Activated T-helper 17 cell treated with anti-CD3 and anti-CD28 coated beads, Interleukin-2, amount 50 U/mL, for 72 hours (primary cell): ENCODE measurements around the gene DNM3. TPM values are rescaled to one million over a fixed set of nuclear protein-coding genes. Genes with fewer than 3 reads are reported as not detected.

Experiments used
- ATAC-seq: fragments of 150-1000 bp; cut with Tn5 transposase; replicated peaks from 2 replicates; pipeline ENCODE4 v1.10.0; 2021; ENCODE audit warnings: mild to moderate bottlenecking, moderate library complexity
- H3K27ac Mint-ChIP-seq: one replicate; pipeline ENCODE4 v1.8.0; 2022; ENCODE audit warnings: mixed read lengths
- H3K27me3 Mint-ChIP-seq: one replicate; pipeline ENCODE4 v1.8.0; 2022; ENCODE audit warnings: mixed read lengths
- H3K36me3 Mint-ChIP-seq: one replicate; pipeline ENCODE4 v1.8.0; 2022; ENCODE audit warnings: low read depth, mild to moderate bottlenecking, mixed read lengths
- H3K4me1 Mint-ChIP-seq: one replicate; pipeline ENCODE4 v1.8.0; 2022; ENCODE audit warnings: mixed read lengths
- H3K4me3 Mint-ChIP-seq: one replicate; pipeline ENCODE4 v1.8.0; 2022; ENCODE audit warnings: mild to moderate bottlenecking, mixed read lengths
- H3K9me3 Mint-ChIP-seq: one replicate; pipeline ENCODE4 v1.8.0; 2022; ENCODE audit warnings: mixed read lengths
- total RNA-seq, 2 donors: library from RNA; stranded (reverse); gene quantifications; one replicate each; pipeline ENCODE4 v1.2.3, GENCODE V29; 2022

Gene DNM3
- total RNA-seq, 2 donors from 2014 or later, result 3.0 to 5.8 TPM

- Mint-ChIP-seq H3K27ac (no peak overlapping the region), H3K9me3 (no peaks in the 10 kb centered on the region)
Observed at GRCh38 chr1:172447641-172448040, 606.3 kb downstream of the DNM3 start.

GRCh38 chr1:172448995-172449584 is 607.8 kb downstream of the DNM3 start:
- Mint-ChIP-seq H3K36me3 (no peaks in the 10 kb centered on the region), H3K4me3 (peak overlapping the region; percentile 26), H3K4me1 (peaks cover 18% of the 10 kb centered on the region), H3K27ac (peak overlapping the region; percentile 0), H3K9me3 (no peaks in the 10 kb centered on the region), H3K27me3 (no peaks in the 10 kb centered on the region)
- ATAC-seq, result peak; percentile 62

More at GRCh38 chr1:172447641-172448040, 606.3 kb downstream of the DNM3 start:
- no peak for ATAC-seq
- no peaks in the 10 kb centered on the region for H3K27me3 Mint-ChIP-seq
- peaks cover under 1% of the 10 kb centered on the region for H3K36me3 Mint-ChIP-seq
- no peak overlapping the region for H3K4me3 Mint-ChIP-seq
- H3K4me1 Mint-ChIP-seq, result peaks cover 20% of the 10 kb centered on the region

GRCh38 chr1:172449585-172450523 is 608.6 kb downstream of the DNM3 start:
- ATAC-seq, result peak; percentile 66
- H3K27me3 Mint-ChIP-seq, result peaks cover 2% of the 10 kb centered on the region
- H3K27ac Mint-ChIP-seq, result peak overlapping the region; percentile 51
- H3K36me3 Mint-ChIP-seq, result no peaks in the 10 kb centered on the region
- H3K9me3 Mint-ChIP-seq, result no peaks in the 10 kb centered on the region
- peak overlapping the region; percentile 26 for H3K4me3 Mint-ChIP-seq
- peaks cover 15% of the 10 kb centered on the region for H3K4me1 Mint-ChIP-seq

- Mint-ChIP-seq H3K27me3 (peaks cover 4% of the 10 kb centered on the region), H3K9me3 (no peaks in the 10 kb centered on the region), H3K4me3 (peak overlapping the region; percentile 26), H3K27ac (peak overlapping the region; percentile 51), H3K36me3 (no peaks in the 10 kb centered on the region), H3K4me1 (peaks cover 15% of the 10 kb centered on the region)
- ATAC-seq, result no peak
Observed at GRCh38 chr1:172450524-172450885, 609.2 kb downstream of the DNM3 start.

- Mint-ChIP-seq H3K27ac (peak overlapping the region; percentile 51), H3K9me3 (no peaks in the 10 kb centered on the region), H3K36me3 (no peaks in the 10 kb centered on the region), H3K4me3 (peak overlapping the region; percentile 26), H3K27me3 (peaks cover 4% of the 10 kb centered on the region), H3K4me1 (peaks cover 15% of the 10 kb centered on the region)
- ATAC-seq, result peak; percentile 78
Observed at GRCh38 chr1:172451002-172451443, 609.7 kb downstream of the DNM3 start.

GRCh38 chr1:172452536-172453152 is 611.3 kb downstream of the DNM3 start:
- peaks cover 15% of the 10 kb centered on the region for H3K4me1 Mint-ChIP-seq
- H3K9me3 Mint-ChIP-seq, result no peaks in the 10 kb centered on the region
- H3K4me3 Mint-ChIP-seq, result no peak overlapping the region
- H3K27ac Mint-ChIP-seq, result no peak overlapping the region
- peaks cover 8% of the 10 kb centered on the region for H3K27me3 Mint-ChIP-seq
- no peak for ATAC-seq
- no peaks in the 10 kb centered on the region for H3K36me3 Mint-ChIP-seq

- ATAC-seq, result no peak
- peaks cover 15% of the 10 kb centered on the region for H3K4me1 Mint-ChIP-seq
- no peak overlapping the region for H3K27ac Mint-ChIP-seq
- H3K4me3 Mint-ChIP-seq, result no peak overlapping the region
- no peaks in the 10 kb centered on the region for H3K36me3 Mint-ChIP-seq
- no peaks in the 10 kb centered on the region for H3K9me3 Mint-ChIP-seq
- H3K27me3 Mint-ChIP-seq, result peaks cover 8% of the 10 kb centered on the region
Observed at GRCh38 chr1:172453153-172453545, 611.9 kb downstream of the DNM3 start.

- Mint-ChIP-seq H3K9me3 (no peaks in the 10 kb centered on the region), H3K4me1 (peaks cover 15% of the 10 kb centered on the region), H3K36me3 (no peaks in the 10 kb centered on the region), H3K27me3 (peaks cover 8% of the 10 kb centered on the region), H3K27ac (no peak overlapping the region), H3K4me3 (no peak overlapping the region)
- no peak for ATAC-seq
Observed at GRCh38 chr1:172453607-172454006, 612.3 kb downstream of the DNM3 start.

- H3K36me3 Mint-ChIP-seq, result no peaks in the 10 kb centered on the region
- peaks cover 7% of the 10 kb centered on the region for H3K4me1 Mint-ChIP-seq
- no peak overlapping the region for H3K27ac Mint-ChIP-seq
- H3K4me3 Mint-ChIP-seq, result no peak overlapping the region
- no peak for ATAC-seq
- H3K27me3 Mint-ChIP-seq, result peaks cover 8% of the 10 kb centered on the region
- no peaks in the 10 kb centered on the region for H3K9me3 Mint-ChIP-seq
Observed at GRCh38 chr1:172455451-172455850, 614.2 kb downstream of the DNM3 start.

GRCh38 chr1:172456344-172456769 is 615.1 kb downstream of the DNM3 start:
- Mint-ChIP-seq H3K36me3 (no peaks in the 10 kb centered on the region), H3K4me1 (no peaks in the 10 kb centered on the region), H3K27ac (no peak overlapping the region), H3K9me3 (no peaks in the 10 kb centered on the region), H3K4me3 (no peak overlapping the region), H3K27me3 (peaks cover 8% of the 10 kb centered on the region)
- ATAC-seq, result no peak

- no peak for ATAC-seq
- Mint-ChIP-seq H3K27me3 (peaks cover 8% of the 10 kb centered on the region), H3K4me3 (no peak overlapping the region), H3K36me3 (no peaks in the 10 kb centered on the region), H3K4me1 (no peaks in the 10 kb centered on the region), H3K9me3 (no peaks in the 10 kb centered on the region), H3K27ac (no peak overlapping the region)
Observed at GRCh38 chr1:172457479-172458130, 616.3 kb downstream of the DNM3 start.

- Mint-ChIP-seq H3K4me3 (no peak overlapping the region), H3K27ac (no peak overlapping the region), H3K36me3 (no peaks in the 10 kb centered on the region), H3K27me3 (peaks cover 4% of the 10 kb centered on the region), H3K4me1 (no peaks in the 10 kb centered on the region), H3K9me3 (no peaks in the 10 kb centered on the region)
- ATAC-seq, result no peak
Observed at GRCh38 chr1:172460177-172460576, 618.9 kb downstream of the DNM3 start.

- H3K27me3 Mint-ChIP-seq, result peaks cover 8% of the 10 kb centered on the region
- H3K9me3 Mint-ChIP-seq, result no peaks in the 10 kb centered on the region
- H3K4me1 Mint-ChIP-seq, result no peaks in the 10 kb centered on the region
- no peak overlapping the region for H3K4me3 Mint-ChIP-seq
- no peak overlapping the region for H3K27ac Mint-ChIP-seq
- ATAC-seq, result no peak
- no peaks in the 10 kb centered on the region for H3K36me3 Mint-ChIP-seq
Observed at GRCh38 chr1:172460887-172461315, 619.6 kb downstream of the DNM3 start.
